Thoracic aorta (tissue), 2 donors: ENCODE results near the gene LRRC56. TPM values are rescaled to one million over a fixed set of nuclear protein-coding genes. Genes with fewer than 3 reads are reported as not detected.

Source experiments
- ATAC-seq: fragments of 150-250 bp; one replicate; pipeline ENCODE4 v1.8.0; 2017; ENCODE audit warnings: low read depth; ENCODE audit not compliant: insufficient number of reproducible peaks, low FRiP score
- DNase-seq: peaks from one replicate; pipeline ENCODE4 v3.0.0-alpha.2; 2020; ENCODE audit warnings: low spot score
- H3K27ac ChIP-seq, 2 donors: fragments of 200-600 bp; sonication (generic); 1 replicate in 1 of 2; 2 replicates in 1 of 2; pipeline ENCODE4 v1.5.1; 2016; ENCODE audit warnings: mild to moderate bottlenecking in 2 of 2, moderate library complexity in 2 of 2
- H3K27me3 ChIP-seq: fragments of 200-600 bp; sonication (generic); replicated peaks from 2 replicates; pipeline ENCODE4 v1.6.0; 2016; ENCODE audit warnings: mild to moderate bottlenecking; ENCODE audit not compliant: insufficient read depth
- H3K36me3 ChIP-seq: fragments of 200-600 bp; sonication (generic); one replicate; pipeline ENCODE4 v1.5.1; 2016
- H3K4me1 ChIP-seq, 2 donors: fragments of 200-600 bp; sonication (generic); 1 replicate in 1 of 2; 2 replicates in 1 of 2; pipeline versions ENCODE4 v1.5.1 to v1.6.0; 2016; ENCODE audit warnings: low read depth in 2 of 2, mild to moderate bottlenecking in 1 of 2; ENCODE audit not compliant: control insufficient read depth in 1 of 2
- H3K4me3 ChIP-seq: fragments of 200-600 bp; sonication (generic); 2 replicates; pipeline ENCODE4 v1.5.1; 2016; ENCODE audit warnings: mild to moderate bottlenecking
- H3K9me3 ChIP-seq: fragments of 200-600 bp; sonication (generic); 2 replicates; pipeline ENCODE4 v1.5.1; 2016
- CTCF ChIP-seq: fragments of 200-600 bp; sonication (generic); IDR thresholded peaks from one replicate; pipeline ENCODE4 v1.5.1; 2019; ENCODE audit warnings: antibody characterized with exemption
- total RNA-seq, 2 donors: library from RNA; depleted of rRNA; stranded (reverse); fragments of >200 nt; gene quantifications; one replicate each; pipeline versions ENCODE4 v1.1.0 to v1.2.3, GENCODE V29; 2016

LRRC56 gene
- total RNA-seq, 2 donors from 2014 or later = 0.41 TPM; not detected in 1

- no peak for TF ChIP-seq CTCF
- peaks cover 82% of the 10 kb centered on the region for H3K36me3 ChIP-seq
These were observed 53.7 kb downstream of the LRRC56 start for GRCh38 chr11:590997-591396.

GRCh38 chr11:592501-592900, 55.2 kb downstream of the LRRC56 start:
- ATAC-seq (no peak), DNase-seq (no peak)
- peaks cover 81% of the 10 kb centered on the region for H3K36me3 ChIP-seq
- H3K4me1 ChIP-seq = no peaks in the 10 kb centered on the region
- no peak overlapping the region for H3K27ac ChIP-seq
- H3K27me3 ChIP-seq = no peaks in the 10 kb centered on the region
- H3K9me3 ChIP-seq = no peaks in the 10 kb centered on the region
- no peak overlapping the region for H3K4me3 ChIP-seq
- TF ChIP-seq CTCF = no peak

More at GRCh38 chr11:590997-591396, 53.7 kb downstream of the LRRC56 start:
- H3K27ac ChIP-seq = no peak overlapping the region
- H3K27me3 ChIP-seq = no peaks in the 10 kb centered on the region
- no peak for ATAC-seq
- H3K4me3 ChIP-seq = no peak overlapping the region
- DNase-seq = no peak
- H3K4me1 ChIP-seq = no peaks in the 10 kb centered on the region
- no peaks in the 10 kb centered on the region for H3K9me3 ChIP-seq

GRCh38 chr11:592918-593317, 55.6 kb downstream of the LRRC56 start:
- ATAC-seq (no peak), DNase-seq (no peak)
- Histone ChIP-seq H3K4me3 (no peak overlapping the region), H3K9me3 (no peaks in the 10 kb centered on the region), H3K4me1 (no peaks in the 10 kb centered on the region), H3K27ac (no peak overlapping the region), H3K36me3 (peaks cover 79% of the 10 kb centered on the region), H3K27me3 (no peaks in the 10 kb centered on the region)
- no peak for TF ChIP-seq CTCF

- Histone ChIP-seq H3K4me1 (no peaks in the 10 kb centered on the region), H3K4me3 (no peak overlapping the region), H3K9me3 (no peaks in the 10 kb centered on the region), H3K36me3 (peaks cover 81% of the 10 kb centered on the region), H3K27ac (no peak overlapping the region), H3K27me3 (no peaks in the 10 kb centered on the region)
- ATAC-seq (no peak), DNase-seq (no peak)
- TF ChIP-seq CTCF = no peak
These were observed 56.0 kb downstream of the LRRC56 start for GRCh38 chr11:593347-593746.

GRCh38 chr11:595400-595799, 58.1 kb downstream of the LRRC56 start:
- no peak overlapping the region for H3K27ac ChIP-seq
- H3K4me3 ChIP-seq = no peak overlapping the region
- peaks cover 74% of the 10 kb centered on the region for H3K36me3 ChIP-seq
- no peaks in the 10 kb centered on the region for H3K9me3 ChIP-seq
- ATAC-seq = no peak
- no peak for TF ChIP-seq CTCF
- DNase-seq = no peak
- no peaks in the 10 kb centered on the region for H3K4me1 ChIP-seq
- no peaks in the 10 kb centered on the region for H3K27me3 ChIP-seq
